Chondrocyte (in vitro differentiated cells): ENCODE results near the gene NAV2. TPM values are rescaled to one million over a fixed set of nuclear protein-coding genes. Genes with fewer than 3 reads are reported as not detected.

Experiments used
- DNase-seq: peaks from one replicate; pipeline ENCODE4 v3.0.0; 2021; ENCODE audit warnings: mixed read lengths, low spot score
- H3K27ac Mint-ChIP-seq: one replicate; pipeline ENCODE4 v1.8.0; 2021; ENCODE audit warnings: mild to moderate bottlenecking, moderate library complexity, mixed read lengths; ENCODE audit not compliant: unreplicated experiment
- H3K27me3 Mint-ChIP-seq: 2 replicates; pipeline ENCODE4 v1.8.0; 2021; ENCODE audit warnings: low read depth, mixed read lengths
- H3K36me3 Mint-ChIP-seq: 2 replicates; pipeline ENCODE4 v1.8.0; 2021; ENCODE audit warnings: low read depth, mixed read lengths
- H3K4me1 Mint-ChIP-seq: 2 replicates; pipeline ENCODE4 v1.8.0; 2021; ENCODE audit warnings: low read depth, mild to moderate bottlenecking, mixed read lengths
- H3K4me3 Mint-ChIP-seq: one replicate; pipeline ENCODE4 v1.8.0; 2021; ENCODE audit warnings: mild to moderate bottlenecking, moderate library complexity, mixed read lengths; ENCODE audit not compliant: unreplicated experiment
- H3K9me3 Mint-ChIP-seq: 2 replicates; pipeline ENCODE4 v1.8.0; 2021; ENCODE audit warnings: low read depth, mixed read lengths
- total RNA-seq: library from RNA; stranded (reverse); gene quantifications from 3 replicates; pipeline ENCODE4 v1.2.1, GENCODE V29; 2021
- TF ChIP-seq, protein P1 (sequence below): fragments of 200-600 bp; sonication (generic); IDR thresholded peaks from 2 replicates; pipeline ENCODE4 v1.5.0; 2021; ENCODE audit warnings: antibody characterized with exemption, mild to moderate bottlenecking, moderate library complexity

The NAV2 gene
- total RNA-seq, 1 donor from 2014 or later = 87.0 TPM

DNA sequence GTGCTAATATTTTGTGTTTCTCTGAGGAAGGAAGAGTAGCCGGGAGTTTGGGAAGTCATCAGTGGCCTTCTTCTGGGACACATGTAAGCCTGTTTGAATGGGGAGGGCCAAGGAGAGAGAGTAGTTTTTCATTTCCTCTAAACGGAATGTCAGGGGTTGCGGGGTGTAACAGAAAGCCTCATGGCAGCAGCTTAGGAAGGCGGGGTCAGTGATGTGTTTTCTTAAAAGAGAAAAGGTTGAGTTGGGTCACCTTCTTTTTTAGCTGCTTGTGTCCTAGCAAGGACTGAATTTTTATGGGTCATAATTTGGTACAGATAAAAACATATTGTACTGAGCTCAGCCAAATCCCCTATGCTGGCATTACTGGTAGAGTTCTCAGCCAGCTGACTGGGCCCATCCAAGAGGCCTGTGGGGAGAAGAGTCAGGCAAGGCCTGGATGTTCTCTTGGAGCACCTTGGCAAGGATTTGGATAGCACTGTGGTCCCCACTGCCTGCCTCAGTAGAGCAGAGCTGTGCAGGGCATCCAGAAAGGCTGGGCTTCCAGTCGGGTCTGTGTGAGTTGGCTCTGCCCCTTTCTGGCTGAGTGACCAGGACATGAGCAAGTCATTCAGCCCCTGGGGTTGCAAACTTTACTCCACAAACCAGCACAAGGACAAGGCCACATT is 29.4 kb upstream of the NAV2 start:
- Mint-ChIP-seq H3K4me1 (peaks cover 46% of the 10 kb centered on the region), H3K36me3 (no peaks in the 10 kb centered on the region), H3K27ac (peak overlapping the region; percentile 64), H3K4me3 (no peak overlapping the region), H3K27me3 (peaks cover 2% of the 10 kb centered on the region), H3K9me3 (no peaks in the 10 kb centered on the region)
- TF ChIP-seq, protein P1, sequence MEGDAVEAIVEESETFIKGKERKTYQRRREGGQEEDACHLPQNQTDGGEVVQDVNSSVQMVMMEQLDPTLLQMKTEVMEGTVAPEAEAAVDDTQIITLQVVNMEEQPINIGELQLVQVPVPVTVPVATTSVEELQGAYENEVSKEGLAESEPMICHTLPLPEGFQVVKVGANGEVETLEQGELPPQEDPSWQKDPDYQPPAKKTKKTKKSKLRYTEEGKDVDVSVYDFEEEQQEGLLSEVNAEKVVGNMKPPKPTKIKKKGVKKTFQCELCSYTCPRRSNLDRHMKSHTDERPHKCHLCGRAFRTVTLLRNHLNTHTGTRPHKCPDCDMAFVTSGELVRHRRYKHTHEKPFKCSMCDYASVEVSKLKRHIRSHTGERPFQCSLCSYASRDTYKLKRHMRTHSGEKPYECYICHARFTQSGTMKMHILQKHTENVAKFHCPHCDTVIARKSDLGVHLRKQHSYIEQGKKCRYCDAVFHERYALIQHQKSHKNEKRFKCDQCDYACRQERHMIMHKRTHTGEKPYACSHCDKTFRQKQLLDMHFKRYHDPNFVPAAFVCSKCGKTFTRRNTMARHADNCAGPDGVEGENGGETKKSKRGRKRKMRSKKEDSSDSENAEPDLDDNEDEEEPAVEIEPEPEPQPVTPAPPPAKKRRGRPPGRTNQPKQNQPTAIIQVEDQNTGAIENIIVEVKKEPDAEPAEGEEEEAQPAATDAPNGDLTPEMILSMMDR = no peak
- no peak for DNase-seq

DNA sequence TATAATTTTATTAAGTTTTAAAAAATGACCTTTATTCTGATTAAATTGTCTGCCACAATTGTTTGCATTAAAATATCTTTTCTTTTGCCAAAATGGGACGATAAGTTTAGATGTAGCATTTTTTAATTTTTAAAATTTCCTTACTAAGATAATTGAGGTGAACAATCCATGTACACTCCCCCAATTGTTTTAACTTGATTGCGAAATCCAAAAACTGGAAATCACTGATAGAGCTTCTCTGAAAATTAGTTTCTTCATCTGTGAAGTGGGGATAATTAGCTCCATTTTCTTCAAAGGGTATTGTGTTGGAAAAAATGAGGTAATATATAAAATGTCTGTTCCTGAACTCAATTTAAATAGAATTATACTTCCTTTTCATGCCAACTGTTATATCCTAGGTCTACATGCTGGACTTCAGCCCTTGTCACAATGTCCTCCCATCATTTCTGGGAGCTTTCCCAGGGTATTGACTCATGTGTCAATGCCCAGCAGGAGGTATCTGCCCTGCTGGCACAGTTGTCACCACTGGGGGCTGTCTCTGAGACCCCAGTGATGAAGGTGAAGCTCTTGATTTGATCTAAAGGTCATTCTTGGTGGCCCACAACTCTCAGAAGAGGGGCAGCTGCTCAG is 28.7 kb upstream of the NAV2 start:
- peaks cover 46% of the 10 kb centered on the region for H3K4me1 Mint-ChIP-seq
- H3K36me3 Mint-ChIP-seq = no peaks in the 10 kb centered on the region
- H3K27me3 Mint-ChIP-seq = peaks cover 2% of the 10 kb centered on the region
- H3K9me3 Mint-ChIP-seq = no peaks in the 10 kb centered on the region
- no peak for DNase-seq
- H3K4me3 Mint-ChIP-seq = no peak overlapping the region
- no peak overlapping the region for H3K27ac Mint-ChIP-seq
- TF ChIP-seq, protein P1 = no peak

DNA sequence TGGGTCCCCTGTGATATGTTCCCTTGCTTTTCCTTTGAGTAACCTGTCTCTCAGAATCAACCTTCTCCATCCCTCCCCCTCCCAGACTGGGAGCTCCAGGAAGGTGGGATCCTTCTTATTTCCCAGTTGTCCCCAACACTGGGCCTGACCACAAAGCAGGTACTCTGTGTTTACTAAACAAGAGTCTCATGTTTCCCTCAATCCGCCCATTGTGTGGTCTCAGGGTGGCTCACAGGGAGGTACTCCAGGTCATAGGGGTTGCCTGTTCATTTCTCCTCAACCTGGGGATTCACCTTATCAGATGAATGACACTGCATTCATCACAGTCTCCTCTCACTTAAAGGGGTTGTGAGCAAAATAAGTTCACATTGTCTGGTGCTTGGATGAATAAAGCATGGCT is 26.4 kb upstream of the NAV2 start:
- Mint-ChIP-seq H3K27ac (no peak overlapping the region), H3K4me1 (peaks cover 26% of the 10 kb centered on the region), H3K4me3 (no peak overlapping the region), H3K36me3 (no peaks in the 10 kb centered on the region), H3K27me3 (peaks cover 2% of the 10 kb centered on the region), H3K9me3 (no peaks in the 10 kb centered on the region)
- no peak for DNase-seq
- TF ChIP-seq, protein P1 = no peak

DNA sequence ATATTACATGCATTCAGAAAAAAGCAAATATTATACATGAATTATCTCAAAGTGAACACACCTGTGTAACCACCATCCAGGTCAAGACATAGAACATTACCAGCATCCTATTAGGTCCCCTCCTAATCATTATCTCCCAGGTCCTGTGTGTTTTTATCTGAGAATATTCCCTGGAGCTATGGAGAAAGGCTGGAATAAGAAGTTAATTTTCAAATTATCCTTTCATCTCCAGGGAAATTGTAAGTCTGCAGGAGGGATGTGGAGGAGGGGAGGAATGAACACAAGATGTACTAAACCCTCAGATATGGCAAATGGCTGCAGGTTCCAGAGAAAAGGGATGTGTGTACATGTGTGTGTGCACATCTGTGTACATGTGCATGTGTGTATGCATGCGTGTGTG is 25.2 kb upstream of the NAV2 start:
- Mint-ChIP-seq H3K27me3 (peaks cover 2% of the 10 kb centered on the region), H3K36me3 (no peaks in the 10 kb centered on the region), H3K4me1 (peaks cover 17% of the 10 kb centered on the region), H3K27ac (no peak overlapping the region), H3K4me3 (no peak overlapping the region), H3K9me3 (no peaks in the 10 kb centered on the region)
- TF ChIP-seq, protein P1 = no peak
- DNase-seq = no peak

DNA sequence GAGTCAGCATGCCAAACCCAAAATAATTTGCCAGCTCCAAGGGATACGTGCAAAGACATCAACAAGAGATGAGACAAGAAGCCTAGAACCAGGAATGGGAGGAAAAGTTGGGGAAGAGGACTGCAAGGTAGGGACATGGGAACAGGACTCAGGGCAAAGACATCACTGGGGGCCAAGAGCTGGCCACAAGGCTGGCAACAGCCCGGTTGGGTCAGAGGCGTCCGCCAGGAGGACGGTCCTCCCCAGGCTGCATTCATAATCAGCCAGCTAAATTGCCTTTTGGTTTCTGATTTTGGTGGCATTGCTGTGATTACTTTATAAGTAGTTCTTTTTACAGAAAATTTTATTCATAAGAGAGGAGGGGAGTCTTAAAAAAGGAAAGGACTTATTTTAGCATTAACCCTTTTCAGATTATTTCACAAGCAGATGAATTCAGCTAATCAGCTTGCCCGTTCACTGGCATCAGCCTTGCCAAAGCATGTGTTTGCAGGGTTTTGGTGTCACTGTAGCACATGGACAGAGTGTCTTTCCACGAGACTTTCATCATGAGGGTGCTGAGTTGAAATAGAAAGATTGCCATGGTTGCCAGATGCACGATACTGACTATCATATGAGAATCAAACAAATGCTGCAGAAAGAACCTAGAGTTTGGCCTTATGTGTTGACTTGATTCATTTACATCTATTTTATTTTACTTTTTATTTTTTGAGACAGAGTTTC is 23.2 kb upstream of the NAV2 start:
- Mint-ChIP-seq H3K27ac (no peak overlapping the region), H3K36me3 (no peaks in the 10 kb centered on the region), H3K27me3 (peaks cover 2% of the 10 kb centered on the region), H3K9me3 (no peaks in the 10 kb centered on the region), H3K4me3 (no peak overlapping the region), H3K4me1 (peaks cover 2% of the 10 kb centered on the region)
- DNase-seq = no peak
- TF ChIP-seq, protein P1 = no peak
